Gastrocnemius medialis (tissue), 4 donors: ENCODE results near the gene FLNC.

Experiments
- CTCF ChIP-seq, 5 experiments: fragments of 450-650 bp in 3 of 5; fragments of 200-600 bp in 2 of 5; sonication (generic) in 2 of 5; IDR thresholded peaks in 4 of 5; conservative IDR thresholded peaks in 1 of 5; 1 replicate in 4 of 5; 2 replicates in 1 of 5; pipeline ENCODE4 v1.5.1; 2016 to 2019; ENCODE audit warnings: antibody characterized with exemption in 5 of 5, mild to moderate bottlenecking in 3 of 5, moderate library complexity in 3 of 5
- POLR2A ChIP-seq, 2 donors: fragments of 450-650 bp; IDR thresholded peaks; one replicate each; pipeline ENCODE4 v1.6.1; 2017; ENCODE audit warnings: antibody characterized with exemption in 2 of 2, mild to moderate bottlenecking in 2 of 2, moderate library complexity in 2 of 2

- peak; percentile 51 to 89 (median 85) for TF ChIP-seq CTCF (IDR thresholded peaks at IDR 0.05 in 4 of 5, conservative IDR thresholded peaks at IDR 0.05 in 1 of 5)
- TF ChIP-seq POLR2A (IDR thresholded peaks at IDR 0.05) = peak in 1 of 2 donors; percentile 6
Observed at GRCh38 chr7:128841921-128842673, 11.9 kb downstream of the FLNC start.
